ENCODE measurements around the gene KIAA0753.

The KIAA0753 gene

GRCh38 chr17:6679241-6679640, 38.7 kb upstream of the KIAA0753 start:
- Histone ChIP-seq H3K27ac (replicated peaks) (no peak overlapping the region), H3K4me3 (replicated peaks; ENCODE audit: insufficient read depth, low read length) (no peak overlapping the region), H3K27me3 (ENCODE audit: insufficient read depth, poor library complexity, severe bottlenecking) (no peaks in the 10 kb centered on the region)
- DNase-seq (ENCODE audit: low read depth in 1 of 2, low spot score in 1 of 2), result no peak
- TF ChIP-seq GABPA (IDR thresholded peaks at IDR 0.05; ENCODE audit: low read depth) (no peak), POLR2AphosphoS5 (IDR thresholded peaks at IDR 0.05; ENCODE audit: low read depth) (no peak), SPI1 (IDR thresholded peaks at IDR 0.05; ENCODE audit: borderline replicate concordance, low read depth) (no peak)
- TF ChIP-seq, protein P1, sequence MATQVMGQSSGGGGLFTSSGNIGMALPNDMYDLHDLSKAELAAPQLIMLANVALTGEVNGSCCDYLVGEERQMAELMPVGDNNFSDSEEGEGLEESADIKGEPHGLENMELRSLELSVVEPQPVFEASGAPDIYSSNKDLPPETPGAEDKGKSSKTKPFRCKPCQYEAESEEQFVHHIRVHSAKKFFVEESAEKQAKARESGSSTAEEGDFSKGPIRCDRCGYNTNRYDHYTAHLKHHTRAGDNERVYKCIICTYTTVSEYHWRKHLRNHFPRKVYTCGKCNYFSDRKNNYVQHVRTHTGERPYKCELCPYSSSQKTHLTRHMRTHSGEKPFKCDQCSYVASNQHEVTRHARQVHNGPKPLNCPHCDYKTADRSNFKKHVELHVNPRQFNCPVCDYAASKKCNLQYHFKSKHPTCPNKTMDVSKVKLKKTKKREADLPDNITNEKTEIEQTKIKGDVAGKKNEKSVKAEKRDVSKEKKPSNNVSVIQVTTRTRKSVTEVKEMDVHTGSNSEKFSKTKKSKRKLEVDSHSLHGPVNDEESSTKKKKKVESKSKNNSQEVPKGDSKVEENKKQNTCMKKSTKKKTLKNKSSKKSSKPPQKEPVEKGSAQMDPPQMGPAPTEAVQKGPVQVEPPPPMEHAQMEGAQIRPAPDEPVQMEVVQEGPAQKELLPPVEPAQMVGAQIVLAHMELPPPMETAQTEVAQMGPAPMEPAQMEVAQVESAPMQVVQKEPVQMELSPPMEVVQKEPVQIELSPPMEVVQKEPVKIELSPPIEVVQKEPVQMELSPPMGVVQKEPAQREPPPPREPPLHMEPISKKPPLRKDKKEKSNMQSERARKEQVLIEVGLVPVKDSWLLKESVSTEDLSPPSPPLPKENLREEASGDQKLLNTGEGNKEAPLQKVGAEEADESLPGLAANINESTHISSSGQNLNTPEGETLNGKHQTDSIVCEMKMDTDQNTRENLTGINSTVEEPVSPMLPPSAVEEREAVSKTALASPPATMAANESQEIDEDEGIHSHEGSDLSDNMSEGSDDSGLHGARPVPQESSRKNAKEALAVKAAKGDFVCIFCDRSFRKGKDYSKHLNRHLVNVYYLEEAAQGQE (IDR thresholded peaks at IDR 0.05; ENCODE audit: insufficient replicate concordance, low read depth), result no peak
- TF ChIP-seq, protein P2, sequence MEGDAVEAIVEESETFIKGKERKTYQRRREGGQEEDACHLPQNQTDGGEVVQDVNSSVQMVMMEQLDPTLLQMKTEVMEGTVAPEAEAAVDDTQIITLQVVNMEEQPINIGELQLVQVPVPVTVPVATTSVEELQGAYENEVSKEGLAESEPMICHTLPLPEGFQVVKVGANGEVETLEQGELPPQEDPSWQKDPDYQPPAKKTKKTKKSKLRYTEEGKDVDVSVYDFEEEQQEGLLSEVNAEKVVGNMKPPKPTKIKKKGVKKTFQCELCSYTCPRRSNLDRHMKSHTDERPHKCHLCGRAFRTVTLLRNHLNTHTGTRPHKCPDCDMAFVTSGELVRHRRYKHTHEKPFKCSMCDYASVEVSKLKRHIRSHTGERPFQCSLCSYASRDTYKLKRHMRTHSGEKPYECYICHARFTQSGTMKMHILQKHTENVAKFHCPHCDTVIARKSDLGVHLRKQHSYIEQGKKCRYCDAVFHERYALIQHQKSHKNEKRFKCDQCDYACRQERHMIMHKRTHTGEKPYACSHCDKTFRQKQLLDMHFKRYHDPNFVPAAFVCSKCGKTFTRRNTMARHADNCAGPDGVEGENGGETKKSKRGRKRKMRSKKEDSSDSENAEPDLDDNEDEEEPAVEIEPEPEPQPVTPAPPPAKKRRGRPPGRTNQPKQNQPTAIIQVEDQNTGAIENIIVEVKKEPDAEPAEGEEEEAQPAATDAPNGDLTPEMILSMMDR (IDR thresholded peaks at IDR 0.05; ENCODE audit: insufficient read depth, low read length), result no peak

- no peak for TF ChIP-seq GABPA (IDR thresholded peaks at IDR 0.05; ENCODE audit: low read depth)
- TF ChIP-seq POLR2AphosphoS5 (IDR thresholded peaks at IDR 0.05; ENCODE audit: low read depth), result no peak
- TF ChIP-seq, protein P1 (IDR thresholded peaks at IDR 0.05; ENCODE audit: insufficient replicate concordance, low read depth), result no peak
- TF ChIP-seq, protein P2 (IDR thresholded peaks at IDR 0.05; ENCODE audit: insufficient read depth, low read length), result no peak
- TF ChIP-seq SPI1 (IDR thresholded peaks at IDR 0.05; ENCODE audit: borderline replicate concordance, low read depth), result no peak
- no peak for DNase-seq (ENCODE audit: low read depth in 1 of 2, low spot score in 1 of 2)
- Histone ChIP-seq H3K27ac (replicated peaks) (no peak overlapping the region), H3K4me3 (replicated peaks; ENCODE audit: insufficient read depth, low read length) (no peak overlapping the region), H3K27me3 (ENCODE audit: insufficient read depth, poor library complexity, severe bottlenecking) (no peaks in the 10 kb centered on the region)
Measured at GRCh38 chr17:6677946-6678345, 37.4 kb upstream of the KIAA0753 start.

GRCh38 chr17:6677158-6677831, 36.8 kb upstream of the KIAA0753 start:
- no peak overlapping the region for H3K27ac ChIP-seq (replicated peaks)
- no peaks in the 10 kb centered on the region for H3K27me3 ChIP-seq (ENCODE audit: insufficient read depth, poor library complexity, severe bottlenecking)
- peak in 1 of 2 experiments; percentile 59 for DNase-seq (ENCODE audit: low read depth in 1 of 2, low spot score in 1 of 2)
- no peak overlapping the region for H3K4me3 ChIP-seq (replicated peaks; ENCODE audit: insufficient read depth, low read length)
- no peak for TF ChIP-seq SPI1 (IDR thresholded peaks at IDR 0.05; ENCODE audit: borderline replicate concordance, low read depth)
- peak; percentile 77; the same call in 1 of the 2 replicates for TF ChIP-seq POLR2AphosphoS5 (IDR thresholded peaks at IDR 0.05; ENCODE audit: low read depth)

DNA sequence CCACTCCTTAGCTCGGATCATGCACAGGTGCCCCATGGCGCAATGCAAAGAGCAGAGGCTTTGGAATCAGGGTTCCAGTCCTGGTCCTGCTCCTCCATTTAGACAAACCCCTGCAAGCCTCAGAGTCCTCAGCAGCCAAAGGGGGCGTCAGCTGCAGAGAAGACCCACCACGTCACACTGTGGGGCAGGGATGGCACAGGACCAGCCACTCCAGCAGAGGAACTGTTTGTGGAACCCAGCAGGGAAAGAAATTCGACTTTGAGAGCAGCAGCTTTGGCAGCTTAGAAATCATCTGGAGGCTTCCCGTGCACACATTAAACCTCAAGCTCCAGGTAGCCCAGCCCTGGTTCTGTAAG, 36.3 kb upstream of the KIAA0753 start:
- no peak for DNase-seq (ENCODE audit: low read depth in 1 of 2, low spot score in 1 of 2)
- TF ChIP-seq, protein P1 (IDR thresholded peaks at IDR 0.05; ENCODE audit: insufficient replicate concordance, low read depth), result no peak
- TF ChIP-seq GABPA (IDR thresholded peaks at IDR 0.05; ENCODE audit: low read depth), result no peak
- Histone ChIP-seq H3K27me3 (ENCODE audit: insufficient read depth, poor library complexity, severe bottlenecking) (no peaks in the 10 kb centered on the region), H3K4me3 (replicated peaks; ENCODE audit: insufficient read depth, low read length) (no peak overlapping the region), H3K27ac (replicated peaks) (no peak overlapping the region)

Measured in HL-60 (cell line).